Measurements from ENCODE around the gene TIPARP. TPM values are rescaled to one million over a fixed set of nuclear protein-coding genes. Genes with fewer than 3 reads are reported as not detected.
"Not testable (repeated sequence)": the region's sequence is repeated elsewhere in the genome, so short reads cannot be mapped to it uniquely, and the experiment has no call there.

The TIPARP gene
- total RNA-seq, 1 donor from 2014 or later, result 62.6 TPM

- intact Hi-C loops (cut with micrococcal nuclease), result no loop called here
These were observed 27.4 kb upstream of the TIPARP start for GRCh38 chr3:156646958-156647357.

DNA sequence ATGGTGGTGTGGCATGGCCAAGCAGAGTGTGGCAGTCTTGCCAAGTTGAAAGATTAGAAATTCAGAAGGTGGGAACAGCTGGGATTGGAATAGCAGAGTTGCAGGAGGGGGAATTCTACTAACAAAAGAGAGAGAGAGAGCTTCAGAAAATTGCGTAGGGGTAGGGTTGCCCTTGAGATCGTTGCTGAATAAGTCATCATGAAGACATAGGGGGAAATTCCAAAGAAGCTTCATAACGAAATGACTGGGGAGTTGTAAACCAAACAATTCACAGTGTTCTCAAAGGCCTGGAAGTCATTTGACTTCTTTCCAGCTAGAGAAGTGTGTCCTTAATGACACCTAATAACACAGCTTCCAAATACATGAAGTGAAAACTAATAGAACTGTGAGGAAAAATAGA lies 26.3 kb upstream of the TIPARP start:
- intact Hi-C loops (cut with micrococcal nuclease), result no loop called here

DNA sequence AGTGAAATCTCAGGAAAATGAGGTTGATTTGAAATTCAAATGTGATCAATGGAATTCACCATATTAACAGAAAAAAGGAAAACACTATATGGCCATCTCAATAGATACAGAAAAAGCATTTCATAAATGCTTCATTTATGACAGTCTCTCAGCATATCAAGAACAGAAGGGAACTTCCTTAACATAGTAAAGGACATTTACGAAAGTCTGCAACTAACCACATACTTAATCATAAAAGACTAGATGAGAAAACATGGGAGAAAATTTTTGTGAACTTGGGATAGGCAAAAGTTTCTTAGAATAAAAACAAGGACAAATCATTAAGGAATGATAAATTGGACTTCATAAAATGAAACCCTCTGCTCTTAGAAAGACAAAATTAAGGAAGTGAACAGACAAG lies 24.7 kb upstream of the TIPARP start:
- intact Hi-C loops (cut with micrococcal nuclease), result no loop called here

DNA sequence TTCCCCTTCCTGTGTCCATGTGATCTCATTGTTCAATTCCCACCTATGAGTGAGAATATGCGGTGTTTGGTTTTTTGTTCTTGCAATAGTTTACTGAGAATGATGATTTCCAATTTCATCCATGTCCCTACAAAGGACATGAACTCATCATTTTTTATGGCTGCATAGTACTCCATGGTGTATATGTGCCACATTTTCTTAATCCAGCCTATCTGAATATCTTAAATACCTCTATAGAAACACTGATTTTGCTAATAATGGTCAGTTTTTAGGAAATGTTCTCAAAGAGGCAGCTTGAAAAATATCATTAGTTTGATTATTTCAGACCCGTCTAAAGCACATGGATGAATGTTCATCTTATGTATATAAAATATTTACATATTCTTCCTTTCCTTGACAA lies 21.7 kb upstream of the TIPARP start:
- intact Hi-C loops (cut with micrococcal nuclease), result not testable (repeated sequence)

DNA sequence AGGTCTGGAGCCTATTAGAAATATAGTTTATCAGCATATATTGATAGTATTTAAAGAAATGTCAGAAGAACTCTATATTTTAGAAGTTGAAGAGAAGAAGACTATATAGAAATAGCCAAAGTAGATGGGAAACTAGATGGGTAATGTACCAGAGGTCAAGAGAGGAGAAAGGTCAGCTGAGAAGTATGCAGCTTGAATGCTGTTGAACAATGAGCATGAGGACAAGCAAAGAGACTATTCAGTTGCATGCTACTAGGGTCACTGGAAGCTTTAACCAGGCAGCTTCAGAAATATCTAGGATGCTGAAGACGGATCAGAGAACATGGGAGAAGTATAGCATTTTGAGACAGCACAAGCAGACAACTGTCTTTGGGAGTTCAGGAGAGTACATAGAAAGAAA lies 19.6 kb upstream of the TIPARP start:
- intact Hi-C loops (cut with micrococcal nuclease), result no loop called here

DNA sequence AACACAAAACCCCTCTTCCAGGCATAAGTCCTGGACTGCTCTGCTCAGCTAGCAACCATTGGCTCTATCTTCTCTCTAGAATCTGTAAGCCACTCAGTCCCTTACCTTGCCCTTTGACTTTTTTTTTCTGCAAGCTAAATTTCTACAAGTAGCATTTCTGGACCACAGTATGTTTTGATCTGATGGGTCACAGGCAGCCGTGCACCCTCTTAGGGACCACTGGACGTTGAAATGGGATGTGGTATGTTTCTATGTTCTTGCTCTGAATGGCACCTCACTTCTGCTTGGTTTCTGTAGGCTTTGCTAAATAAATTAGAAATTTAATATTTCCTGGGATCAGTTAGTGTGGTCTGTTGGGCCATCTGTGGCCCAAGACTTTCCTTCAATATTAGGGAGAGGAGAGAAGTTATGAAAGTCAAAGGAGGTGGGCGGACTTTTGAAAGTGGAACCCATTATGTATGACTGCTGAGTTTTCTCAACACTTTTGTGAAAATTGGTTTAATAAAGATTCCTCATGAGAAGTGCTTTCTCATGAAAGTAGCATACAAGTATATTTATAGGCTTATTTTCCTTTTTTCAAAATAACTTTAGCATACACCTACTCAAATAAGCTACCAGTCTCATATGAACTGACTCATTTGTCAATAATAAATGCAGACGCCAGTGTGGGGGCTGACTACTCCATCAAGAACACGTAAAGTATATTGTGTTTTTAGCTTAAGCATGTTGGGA lies 18.4 kb upstream of the TIPARP start:
- intact Hi-C loops (cut with micrococcal nuclease), result no loop called here

- intact Hi-C loops (cut with micrococcal nuclease), result no loop called here
These were observed 16.9 kb upstream of the TIPARP start for GRCh38 chr3:156657440-156657839.

DNA sequence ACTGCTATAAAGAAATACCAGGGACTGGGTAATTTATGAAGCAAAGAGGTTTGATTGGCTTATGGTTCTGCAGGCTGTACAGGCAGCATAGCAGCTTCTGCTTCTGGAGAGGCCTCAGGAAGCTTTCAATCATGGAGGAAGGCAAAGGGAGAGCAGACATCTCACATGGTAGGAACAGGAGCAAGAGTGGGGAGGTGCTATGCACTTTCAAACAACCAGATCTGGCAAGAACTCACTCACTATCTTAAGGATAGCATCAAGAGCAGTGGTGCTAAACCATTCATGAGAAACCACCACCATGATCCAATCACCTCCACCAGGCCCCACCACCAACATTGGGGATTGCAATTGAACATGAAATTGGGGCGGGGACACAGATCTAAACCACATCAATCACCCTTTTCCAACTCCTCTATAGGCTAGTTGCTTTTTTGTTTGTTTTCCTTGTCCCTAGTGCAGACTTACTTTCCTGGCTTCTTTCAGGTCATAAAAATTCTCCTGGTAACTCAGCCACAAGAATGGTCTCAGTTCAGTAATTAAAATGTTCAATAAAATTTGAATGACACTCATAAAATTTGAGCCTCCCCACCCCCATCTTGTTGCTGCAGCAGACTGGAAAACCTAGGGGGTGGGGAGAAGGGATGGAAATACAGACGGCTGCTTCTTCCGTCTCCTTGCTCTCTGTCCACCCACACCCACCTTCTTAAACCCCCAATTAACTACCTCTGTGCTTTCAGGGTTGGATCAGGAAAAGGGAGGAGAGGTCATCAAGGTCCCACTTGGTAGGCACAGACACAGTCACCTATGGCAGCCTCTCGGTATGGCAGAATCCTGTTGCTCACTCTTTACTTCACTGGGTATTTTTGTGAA lies 16.3 kb upstream of the TIPARP start:
- intact Hi-C loops (cut with micrococcal nuclease), result no loop called here

DNA sequence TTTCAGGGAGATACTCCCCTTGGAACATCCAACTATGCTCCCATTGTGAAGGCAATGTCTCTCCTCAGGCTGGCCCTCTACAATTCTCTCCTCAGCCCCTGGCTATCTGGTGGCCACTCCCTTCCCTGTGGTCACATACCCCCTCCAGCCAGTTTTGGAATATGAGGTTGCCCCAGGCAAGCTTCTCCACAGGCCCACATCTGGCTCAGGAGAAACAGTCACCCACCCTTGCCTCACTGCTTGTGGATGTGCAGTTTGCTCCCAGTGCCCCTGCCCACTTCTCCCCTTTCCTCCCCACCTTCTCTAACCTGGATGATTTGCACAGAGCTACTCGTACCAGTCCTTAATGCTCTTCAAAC lies 15.7 kb upstream of the TIPARP start:
- intact Hi-C loops (cut with micrococcal nuclease), result no loop called here

DNA sequence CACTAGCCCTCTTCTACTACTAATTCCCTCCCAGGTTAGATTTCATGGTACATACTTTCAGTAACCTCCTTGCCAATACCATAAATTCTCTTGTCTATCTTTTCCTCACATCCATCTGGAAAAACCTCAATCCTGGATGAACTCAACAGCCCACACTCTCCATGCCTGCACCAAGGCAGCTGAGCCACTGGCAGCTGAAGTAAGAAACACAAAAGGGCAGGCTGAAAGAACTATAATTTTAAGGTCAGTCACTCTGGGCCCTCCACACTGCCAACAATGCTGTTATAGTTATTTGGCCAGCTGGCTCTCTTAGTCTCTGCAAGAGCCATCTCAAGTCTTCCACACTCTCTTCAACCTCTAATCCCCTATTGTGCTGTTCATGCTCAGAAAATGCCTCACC lies 15.1 kb upstream of the TIPARP start:
- intact Hi-C loops (cut with micrococcal nuclease), result no loop called here

GRCh38 chr3:156661155-156661554 lies 13.2 kb upstream of the TIPARP start:
- intact Hi-C loops (cut with micrococcal nuclease), result no loop called here

GRCh38 chr3:156664011-156664830 lies 10.2 kb upstream of the TIPARP start:
- intact Hi-C loops (cut with micrococcal nuclease), result loop anchor here (1.0 kb wide), 1 partner anchor 10 kb away; the partner anchor contains the start of gene TIPARP

DNA sequence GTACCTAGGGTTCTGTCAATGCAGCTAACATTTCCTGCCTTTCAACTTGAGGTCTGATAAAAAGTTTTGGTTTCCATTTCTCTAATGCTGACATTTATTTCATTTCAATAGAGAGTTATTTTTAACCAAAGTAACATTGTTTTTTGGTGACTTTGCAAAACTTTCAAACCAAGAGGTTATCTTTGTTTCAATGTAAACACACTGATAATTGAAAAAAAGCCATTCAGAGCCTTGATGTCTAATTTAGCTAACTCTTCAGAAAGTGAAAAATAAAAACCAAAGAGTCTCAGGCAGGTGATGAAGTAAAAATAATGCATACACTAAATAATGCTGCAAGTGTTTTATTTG lies 9.6 kb upstream of the TIPARP start:
- intact Hi-C loops (cut with micrococcal nuclease), result loop anchor here (1.0 kb wide), 1 partner anchor 9 kb away; the partner anchor contains the start of gene TIPARP

GRCh38 chr3:156665291-156665690 lies 9.1 kb upstream of the TIPARP start:
- intact Hi-C loops (cut with micrococcal nuclease), result no loop called here

- intact Hi-C loops (cut with micrococcal nuclease), result no loop called here
These were observed 8.3 kb upstream of the TIPARP start for GRCh38 chr3:156666073-156666472.

- intact Hi-C loops (cut with micrococcal nuclease), result no loop called here
These were observed 6.2 kb upstream of the TIPARP start for GRCh38 chr3:156668073-156668763.

DNA sequence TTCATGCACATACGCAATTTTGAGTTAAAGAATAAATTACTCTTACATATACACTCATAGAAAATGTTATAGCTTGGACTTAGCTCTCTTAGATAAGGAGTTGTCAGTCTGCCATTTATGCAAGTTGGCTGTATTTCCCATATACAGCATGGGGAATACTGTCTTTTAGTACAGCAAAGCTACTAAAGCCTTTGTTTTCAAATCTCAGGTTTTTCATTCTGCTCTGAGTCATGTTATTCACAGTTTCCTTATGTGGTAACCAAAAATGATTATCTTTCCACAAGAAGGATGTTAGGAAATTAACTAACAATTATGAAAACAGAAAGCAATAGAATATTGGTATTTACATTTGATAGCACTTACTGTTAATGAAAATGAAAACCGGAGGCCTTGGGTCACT lies 4.3 kb upstream of the TIPARP start:
- intact Hi-C loops (cut with micrococcal nuclease), result loop anchor here (5.0 kb wide), 1 partner anchor 518 kb away; no protein-coding TSS in a partner anchor

DNA sequence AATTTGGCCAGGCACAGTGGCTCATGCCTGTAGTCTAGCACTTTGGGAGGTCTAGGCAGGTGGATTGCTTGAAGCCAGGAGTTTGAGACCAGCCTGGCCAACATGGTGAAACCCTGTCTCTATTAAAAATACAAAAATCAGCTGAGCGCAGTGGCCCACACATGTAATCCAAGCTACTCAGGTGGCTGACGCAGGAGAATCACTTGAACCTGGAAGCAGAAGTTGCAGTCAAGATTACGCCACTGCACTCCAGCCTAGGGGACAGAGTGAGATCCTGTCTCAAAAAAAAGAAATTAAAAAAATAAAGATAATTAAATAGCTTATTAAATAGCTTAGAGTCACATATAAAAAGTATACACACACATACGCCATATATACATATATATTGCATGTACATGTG lies 3.7 kb upstream of the TIPARP start:
- intact Hi-C loops (cut with micrococcal nuclease), result loop anchor here (5.0 kb wide), 1 partner anchor 518 kb away; no protein-coding TSS in a partner anchor

GRCh38 chr3:156673732-156674045 lies 701 bp upstream of the TIPARP start:
- intact Hi-C loops (cut with micrococcal nuclease), result loop anchor here (1.0 to 5.0 kb wide), 14 partner anchors 9 to 819 kb away; partner anchors contain the start of genes CCNL1, SLC33A1 and SSR3

DNA sequence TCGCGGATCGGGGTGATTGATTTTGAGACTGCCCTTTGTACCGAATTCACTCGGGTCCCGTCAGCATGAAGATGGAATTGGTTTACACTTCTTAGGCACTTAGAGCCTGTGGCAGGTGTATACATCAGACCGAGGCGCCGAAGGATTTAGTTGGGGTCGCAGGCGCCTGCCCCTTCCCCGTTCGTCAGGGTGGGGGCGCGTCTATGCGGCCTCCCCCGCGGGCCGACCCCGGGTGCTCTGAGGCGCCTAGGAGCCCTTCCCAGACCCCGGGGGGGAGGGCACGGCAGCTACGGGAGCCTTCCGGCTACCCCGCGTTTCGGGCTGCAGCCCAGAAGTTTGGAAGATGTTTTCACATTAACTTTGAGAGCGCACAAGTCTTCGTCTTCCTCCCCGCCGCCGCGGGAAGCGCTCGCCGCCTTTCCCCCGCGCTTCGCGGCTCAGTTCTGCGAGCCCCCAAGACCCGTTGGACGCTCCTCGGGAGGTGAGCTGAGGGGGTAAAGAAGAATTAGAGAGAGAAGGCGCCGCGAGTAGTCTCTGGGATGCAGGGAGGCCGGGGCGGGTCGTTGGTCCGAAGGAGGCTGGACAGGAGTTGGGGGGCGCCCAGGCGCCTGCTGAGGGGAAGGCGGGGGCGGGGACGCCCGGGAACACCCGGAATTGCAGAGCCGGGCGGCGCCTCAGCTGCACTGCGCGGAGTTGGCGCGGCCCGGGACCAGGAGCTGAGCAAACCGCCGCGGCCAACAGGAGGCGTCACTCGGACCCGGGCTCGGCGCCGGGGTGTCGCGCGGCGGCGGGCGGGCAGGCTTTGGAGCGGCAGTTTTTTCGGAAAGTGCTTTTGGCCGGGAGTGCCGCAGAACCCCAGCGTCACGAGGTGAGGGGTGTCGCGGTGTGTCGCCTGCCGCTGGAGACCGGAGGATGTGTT lies 780 bp downstream of the TIPARP start:
- intact Hi-C loops (cut with micrococcal nuclease), result loop anchor here (1.0 to 5.0 kb wide), 14 partner anchors 11 to 820 kb away; partner anchors contain the start of genes CCNL1, SLC33A1 and SSR3
